PC-9 (cell line): Measurements from ENCODE around the gene ANXA2.

Experiments used
- EZH2 ChIP-seq: fragments of 200-600 bp; sonication (generic); IDR thresholded peaks from 2 replicates; pipeline ENCODE4 v1.8.0; 2017; ENCODE audit warnings: antibody characterized with exemption, low read depth
- TF ChIP-seq, protein P1 (sequence below): fragments of 200-600 bp; sonication (generic); conservative IDR thresholded peaks from 2 replicates; pipeline ENCODE4 v1.6.1; 2017; ENCODE audit warnings: mixed run types, antibody characterized with exemption, mild to moderate bottlenecking, moderate library complexity

DNA sequence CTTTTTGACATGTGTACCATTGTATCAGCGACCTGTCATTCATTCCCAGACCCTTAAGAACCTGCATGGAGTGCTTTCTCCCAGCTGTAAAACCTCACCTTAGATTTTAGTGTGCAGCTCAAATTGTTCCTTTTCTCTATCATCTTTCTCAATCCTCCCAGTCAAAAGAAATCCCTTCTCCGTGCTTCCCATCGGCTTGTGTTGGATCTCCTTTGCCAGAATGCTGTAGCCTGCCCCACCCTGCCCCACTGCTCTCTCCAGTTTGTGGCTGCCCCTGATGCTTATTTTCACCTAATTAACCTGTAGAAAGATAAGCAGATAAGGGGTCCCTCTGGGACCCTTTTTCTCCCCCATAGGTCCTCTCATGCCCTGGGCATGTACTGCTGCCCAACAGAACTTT is 51.1 kb downstream of the ANXA2 start:
- TF ChIP-seq, protein P1, sequence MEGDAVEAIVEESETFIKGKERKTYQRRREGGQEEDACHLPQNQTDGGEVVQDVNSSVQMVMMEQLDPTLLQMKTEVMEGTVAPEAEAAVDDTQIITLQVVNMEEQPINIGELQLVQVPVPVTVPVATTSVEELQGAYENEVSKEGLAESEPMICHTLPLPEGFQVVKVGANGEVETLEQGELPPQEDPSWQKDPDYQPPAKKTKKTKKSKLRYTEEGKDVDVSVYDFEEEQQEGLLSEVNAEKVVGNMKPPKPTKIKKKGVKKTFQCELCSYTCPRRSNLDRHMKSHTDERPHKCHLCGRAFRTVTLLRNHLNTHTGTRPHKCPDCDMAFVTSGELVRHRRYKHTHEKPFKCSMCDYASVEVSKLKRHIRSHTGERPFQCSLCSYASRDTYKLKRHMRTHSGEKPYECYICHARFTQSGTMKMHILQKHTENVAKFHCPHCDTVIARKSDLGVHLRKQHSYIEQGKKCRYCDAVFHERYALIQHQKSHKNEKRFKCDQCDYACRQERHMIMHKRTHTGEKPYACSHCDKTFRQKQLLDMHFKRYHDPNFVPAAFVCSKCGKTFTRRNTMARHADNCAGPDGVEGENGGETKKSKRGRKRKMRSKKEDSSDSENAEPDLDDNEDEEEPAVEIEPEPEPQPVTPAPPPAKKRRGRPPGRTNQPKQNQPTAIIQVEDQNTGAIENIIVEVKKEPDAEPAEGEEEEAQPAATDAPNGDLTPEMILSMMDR: no peak
- TF ChIP-seq EZH2: no peak
